D341Med (cell line): ENCODE data around the gene NANS.
A peak's percentile ranks its signal among the peaks of the same experiment; 100 is the strongest.
"Not testable (repeated sequence)": the region's sequence is repeated elsewhere in the genome, so short reads cannot be mapped to it uniquely, and the experiment has no call there.

Experiments
- DNase-seq: peaks from one replicate; pipeline ENCODE4 v3.0.0; 2012; ENCODE audit warnings: low spot score

The NANS gene

DNA sequence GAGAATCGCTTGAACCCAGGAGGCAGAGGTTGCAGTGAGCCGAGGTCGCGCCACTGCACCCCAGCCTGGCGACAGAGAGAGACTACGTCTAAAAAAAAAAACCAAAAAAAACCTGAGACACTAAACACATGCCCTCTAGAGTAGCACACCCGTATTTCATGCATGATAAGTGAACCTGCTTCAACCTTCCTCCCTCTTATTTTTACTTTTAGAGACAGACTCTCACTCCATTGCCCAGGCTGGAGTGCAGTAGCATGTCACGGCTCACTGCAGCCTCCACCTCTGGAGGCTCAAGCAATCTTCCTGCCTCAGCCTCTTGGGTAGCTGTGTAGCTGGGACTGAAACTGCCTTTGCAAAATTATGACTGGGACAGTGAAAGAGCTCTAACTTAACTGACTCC, 17.6 kb upstream of the NANS start:
- DNase-seq = no peak

DNA sequence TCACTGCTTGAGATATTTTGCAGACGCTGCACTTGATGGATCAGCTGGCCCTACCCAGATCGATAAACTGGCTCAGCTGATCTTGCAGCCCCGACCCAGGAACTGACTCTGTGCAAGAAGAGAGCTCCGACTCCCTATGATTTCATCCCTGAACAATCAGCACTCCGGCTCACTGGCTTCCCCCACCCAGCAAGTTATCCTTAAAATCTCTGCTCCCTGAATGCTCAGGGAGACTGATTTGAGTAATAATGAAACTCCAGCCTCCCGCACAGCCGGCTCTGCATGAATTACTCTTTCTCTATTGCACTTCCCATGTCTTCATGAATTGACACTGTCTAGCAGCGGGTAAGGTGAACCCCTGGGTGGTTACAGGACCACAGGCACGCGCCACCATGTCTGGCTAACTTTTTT, 16.9 kb upstream of the NANS start:
- DNase-seq = no peak

GRCh38 chr9:98040212-98040611, 16.3 kb upstream of the NANS start:
- no peak for DNase-seq

DNA sequence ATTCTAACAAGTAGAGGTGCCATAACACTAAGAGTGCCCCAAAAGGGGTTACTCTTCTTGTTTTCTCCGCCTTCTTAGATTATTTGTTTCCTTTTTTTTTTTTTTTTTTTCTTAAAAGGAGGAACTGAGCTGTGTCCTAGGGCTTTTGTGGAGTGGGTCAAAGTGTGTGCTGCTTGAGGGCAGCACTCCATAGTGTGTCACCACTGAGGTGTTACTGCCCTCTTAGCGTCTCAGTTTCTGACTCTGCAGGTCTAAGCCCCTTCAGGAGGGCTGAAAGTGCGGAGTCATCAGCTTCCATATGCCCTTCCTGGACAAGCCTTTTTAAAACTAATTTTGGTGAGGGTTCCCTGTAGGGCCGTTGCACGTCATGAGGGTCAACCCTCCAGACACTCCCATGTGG, 12.6 kb upstream of the NANS start:
- DNase-seq = no peak

- DNase-seq = no peak
These were observed 11.0 kb upstream of the NANS start for GRCh38 chr9:98045234-98046179.

- DNase-seq = no peak
These were observed 10.4 kb upstream of the NANS start for GRCh38 chr9:98046180-98046543.

DNA sequence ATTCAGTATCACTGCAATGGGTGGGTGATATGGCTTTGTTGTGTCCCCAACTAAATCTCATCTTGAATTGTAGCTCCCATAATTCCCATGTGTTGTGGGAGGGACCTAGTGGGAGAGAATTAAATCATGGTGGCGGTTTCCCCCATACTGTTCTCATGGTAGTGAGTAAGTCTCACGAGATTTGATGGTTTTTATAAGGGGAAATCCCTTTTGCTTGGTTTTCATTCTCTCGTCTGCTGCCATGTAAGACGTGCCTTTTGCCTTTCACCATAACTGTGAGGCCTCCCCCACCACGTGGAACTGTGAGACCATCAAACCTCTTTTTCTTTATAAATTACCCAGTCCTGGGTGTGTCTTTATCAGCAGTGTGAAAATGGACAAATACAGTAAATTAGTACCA, 9.5 kb upstream of the NANS start:
- no peak for DNase-seq

- no peak for DNase-seq
These were observed 7.1 kb upstream of the NANS start for GRCh38 chr9:98049288-98050072.

GRCh38 chr9:98050351-98050750, 6.2 kb upstream of the NANS start:
- DNase-seq = no peak

DNA sequence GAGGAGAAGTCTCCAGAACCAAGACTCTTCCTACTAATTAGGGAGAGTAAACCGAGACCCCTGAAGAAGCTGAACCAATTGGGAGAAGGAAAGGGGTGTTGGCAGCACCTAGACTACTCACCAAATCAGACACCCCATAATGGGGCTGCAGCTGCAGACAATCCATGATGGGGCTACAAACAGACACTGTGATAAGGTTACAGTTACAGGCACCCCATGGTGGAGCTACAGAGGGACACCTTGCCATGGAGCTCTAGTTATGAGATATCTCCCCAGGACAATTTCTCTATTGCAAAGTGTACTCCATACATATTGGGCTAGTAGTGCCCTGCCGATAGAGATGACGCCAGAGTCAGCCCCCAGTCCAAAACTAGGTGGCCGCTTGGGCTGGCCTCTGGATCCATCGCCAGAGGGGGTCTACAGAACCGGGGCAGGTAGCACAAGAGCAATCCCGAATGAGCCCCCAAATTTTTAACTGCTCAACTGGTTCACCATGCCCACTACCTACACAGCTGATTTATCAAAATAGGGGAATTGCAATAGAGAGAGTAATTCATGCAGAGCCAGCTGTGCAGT, 2.1 kb upstream of the NANS start:
- no peak for DNase-seq

GRCh38 chr9:98057138-98057799, 737 bp downstream of the NANS start:
- DNase-seq = no peak

- no peak for DNase-seq
These were observed 5.6 kb downstream of the NANS start for GRCh38 chr9:98062161-98062560.

DNA sequence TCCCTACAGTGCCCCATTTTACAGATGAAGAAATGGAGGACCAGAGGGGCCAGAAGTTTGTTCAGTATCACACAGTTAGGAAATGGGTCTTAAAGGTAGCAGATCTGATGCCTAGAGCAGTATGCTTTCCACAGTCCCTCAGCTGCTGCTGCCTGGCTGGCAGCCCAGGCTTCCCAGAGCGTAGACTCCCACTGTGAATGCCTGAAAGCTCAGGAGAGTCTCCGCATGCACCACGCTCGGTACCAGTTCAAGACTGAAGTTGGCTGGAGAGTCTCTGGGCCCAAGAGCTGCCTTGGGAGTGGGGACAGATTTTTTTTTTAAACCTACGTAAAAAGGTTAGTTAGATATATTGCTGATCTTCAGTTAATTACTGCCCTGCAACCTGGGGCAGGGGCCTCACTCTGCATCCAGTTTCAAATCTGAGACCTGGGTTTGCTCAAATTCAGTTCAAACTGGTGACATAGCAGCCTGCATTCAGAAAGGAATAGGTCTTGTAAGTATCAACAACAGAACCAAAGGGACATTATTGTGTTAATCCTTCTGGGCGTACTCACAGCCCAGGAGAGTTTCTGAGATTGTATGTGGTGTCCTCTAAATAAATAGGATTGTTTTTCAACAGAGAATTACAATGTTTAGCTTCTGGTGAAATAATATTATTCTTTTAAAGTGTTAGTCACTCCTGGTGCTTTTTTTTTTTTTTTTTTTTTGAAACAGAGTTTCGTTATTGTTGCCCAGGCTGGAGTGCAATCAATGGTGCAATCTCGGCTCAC, 8.3 kb downstream of the NANS start:
- no peak for DNase-seq

GRCh38 chr9:98066235-98066634, 9.7 kb downstream of the NANS start:
- DNase-seq = no peak

DNA sequence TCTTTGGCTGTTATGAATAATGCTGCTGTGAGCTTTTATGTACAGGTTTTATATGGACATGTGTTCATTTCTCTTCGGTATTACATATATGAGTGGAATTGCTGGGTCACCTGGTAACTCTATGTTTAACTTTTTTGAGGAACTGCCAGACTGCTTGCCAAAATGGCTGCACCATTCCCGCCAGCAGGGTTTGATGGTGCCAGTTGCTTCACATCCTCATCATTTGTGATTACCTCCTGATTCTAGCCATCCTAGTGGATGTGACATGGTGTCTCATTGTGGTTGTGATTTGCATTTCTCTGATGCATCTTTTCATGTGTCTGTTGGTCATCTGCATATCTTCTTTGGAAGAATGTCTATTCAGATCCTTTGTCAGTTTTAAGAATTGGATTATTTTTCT, 10.7 kb downstream of the NANS start:
- no peak for DNase-seq

DNA sequence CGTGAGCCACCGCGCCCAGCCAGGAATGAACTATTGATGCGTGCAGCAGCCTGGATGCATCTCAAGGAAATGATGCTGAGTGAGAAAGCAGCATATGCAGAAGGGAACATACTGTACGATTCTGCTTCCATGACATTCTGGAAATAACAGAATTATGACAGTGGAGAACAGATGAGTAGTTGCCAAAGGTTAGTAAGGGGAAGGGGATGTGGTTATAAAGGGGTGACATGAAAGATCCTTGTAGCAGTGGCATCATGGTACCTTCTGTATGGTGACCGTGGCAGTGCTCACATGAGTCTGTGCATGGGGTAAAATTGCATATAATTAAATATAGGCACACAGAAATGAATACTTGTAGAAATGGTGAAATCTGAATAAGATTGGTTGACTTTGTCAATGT, 13.0 kb downstream of the NANS start:
- DNase-seq = no peak

DNA sequence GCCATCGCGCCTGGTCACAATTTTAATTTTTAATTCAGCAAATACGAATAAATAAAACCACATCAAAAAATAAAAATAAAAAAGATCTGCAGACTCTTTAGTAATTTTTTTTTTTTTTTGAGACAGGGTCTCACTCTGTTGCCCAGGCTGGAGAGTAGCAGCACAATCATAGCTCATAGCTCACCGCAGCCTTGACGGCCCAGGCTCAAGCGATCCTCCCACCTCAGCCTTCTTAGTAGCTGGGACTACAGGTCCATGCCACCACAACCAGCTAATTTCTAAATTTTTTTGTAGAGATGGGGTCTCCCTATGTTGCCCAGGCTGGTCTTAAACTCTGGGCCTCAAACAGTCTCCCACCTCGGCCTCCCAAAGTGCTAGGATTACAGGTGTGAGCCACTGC, 14.2 kb downstream of the NANS start:
- no peak for DNase-seq

DNA sequence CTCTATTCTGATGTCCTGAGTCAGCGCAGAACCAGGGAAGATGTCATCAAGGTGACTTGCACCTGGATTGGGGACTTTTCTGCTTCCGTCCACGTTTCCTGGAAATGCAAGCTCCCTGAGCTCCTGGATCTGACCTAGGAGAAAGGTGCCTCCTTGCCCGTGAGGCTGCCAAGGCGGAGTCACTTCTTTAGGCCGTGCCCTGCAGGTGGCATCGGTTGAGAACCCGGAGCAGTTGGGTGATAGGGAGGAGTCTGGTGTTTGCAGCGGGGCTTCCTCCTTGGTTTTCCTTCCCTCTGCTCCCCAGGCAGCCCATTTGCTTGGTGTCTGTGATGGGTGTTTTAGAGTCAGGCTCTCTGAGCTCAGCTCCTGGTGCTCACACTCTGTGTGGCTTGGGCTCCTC, 15.2 kb downstream of the NANS start:
- no peak for DNase-seq

DNA sequence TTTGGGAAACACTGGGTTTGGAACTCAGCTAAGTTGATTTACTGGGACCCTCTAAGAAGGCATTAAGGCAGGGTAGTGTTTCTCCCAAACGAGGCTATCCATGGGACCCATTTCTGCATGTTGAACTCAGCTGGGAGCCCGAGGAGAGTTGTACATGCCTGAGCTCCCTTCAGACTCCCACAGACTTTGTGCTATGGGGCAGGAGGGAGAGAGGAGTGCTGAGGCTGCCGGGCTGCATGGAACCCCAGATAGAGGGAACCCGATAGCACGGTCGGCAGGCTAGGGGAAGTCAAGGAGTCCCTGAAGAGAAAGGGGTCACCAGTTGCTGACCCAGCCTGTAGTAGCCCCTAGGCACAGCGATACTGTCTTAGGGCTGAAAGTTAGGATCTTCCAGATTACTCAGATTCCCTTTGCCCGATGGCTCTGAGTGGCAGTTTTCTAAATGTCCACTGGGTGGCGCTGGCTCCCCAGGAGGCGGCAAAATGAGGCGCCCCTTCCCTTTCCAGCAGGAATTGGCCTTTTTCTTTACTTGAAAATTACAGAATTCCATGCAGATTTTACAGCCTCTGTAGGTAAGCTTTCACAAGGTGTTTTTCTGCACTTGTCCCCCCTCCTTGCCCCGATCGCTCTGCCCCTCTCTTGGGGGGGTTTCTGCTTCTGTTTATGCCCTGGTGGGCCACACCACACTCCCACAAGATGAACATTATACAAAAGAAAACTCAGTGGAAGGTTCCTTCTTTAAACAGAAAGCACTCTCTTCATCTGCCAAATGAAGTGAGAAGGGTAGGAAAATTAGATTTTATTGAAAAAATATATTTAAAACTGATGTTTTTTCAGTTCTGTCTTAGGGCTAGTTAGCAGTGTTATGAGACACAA, 17.8 kb downstream of the NANS start:
- DNase-seq = peak; percentile 80

DNA sequence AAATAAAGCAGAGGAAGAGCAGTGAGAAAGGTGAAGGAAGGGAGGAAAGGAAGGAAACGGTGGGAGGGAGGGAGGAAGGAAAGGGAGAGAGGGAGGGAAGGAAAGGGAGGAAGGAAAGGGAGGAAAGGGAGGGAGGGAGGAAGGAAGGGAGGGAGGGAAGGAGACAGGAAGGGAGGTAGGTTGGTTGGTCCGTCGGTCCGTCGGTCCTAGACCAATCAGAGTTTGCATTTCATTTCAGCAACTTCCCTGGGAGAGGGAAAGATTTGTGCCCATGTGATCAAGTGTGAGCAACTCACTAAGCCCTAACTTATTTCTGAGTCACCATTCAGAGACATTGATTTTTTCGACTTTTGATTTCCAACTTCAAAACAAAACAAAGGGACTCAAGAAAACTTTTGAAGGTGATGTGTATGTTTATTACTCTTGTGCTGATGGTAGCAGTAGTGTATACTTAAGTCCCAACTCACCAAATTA, 18.8 kb downstream of the NANS start:
- DNase-seq = no peak

- DNase-seq = not testable (repeated sequence)
These were observed 20.0 kb downstream of the NANS start for GRCh38 chr9:98076514-98076890.
